Effector memory CD4-positive, alpha-beta T cell (primary cell): ENCODE data around the gene GNA15.
"Not testable (repeated sequence)": the region's sequence is repeated elsewhere in the genome, so short reads cannot be mapped to it uniquely, and the experiment has no call there.

Source experiments
- DNase-seq, 3 donors: peaks; one replicate each; pipeline ENCODE4 v3.0.0-alpha.2; 2020
- H3K27ac ChIP-seq: 2 replicates; pipeline ENCODE4 v1.7.0; 2013; ENCODE audit warnings: mild to moderate bottlenecking, low read length, moderate library complexity; ENCODE audit not compliant: insufficient read depth, poor library complexity, severe bottlenecking
- H3K27me3 ChIP-seq: replicated peaks from 2 replicates; pipeline ENCODE4 v1.7.0; 2013; ENCODE audit warnings: mild to moderate bottlenecking, low read length; ENCODE audit not compliant: insufficient read depth, control insufficient read depth, poor library complexity, severe bottlenecking
- H3K36me3 ChIP-seq: 2 replicates; pipeline ENCODE4 v1.7.0; 2013; ENCODE audit warnings: mild to moderate bottlenecking, low read length, moderate library complexity; ENCODE audit not compliant: control insufficient read depth, insufficient read depth
- H3K4me1 ChIP-seq: 2 replicates; pipeline ENCODE4 v1.7.0; 2013; ENCODE audit warnings: low read length, mild to moderate bottlenecking; ENCODE audit not compliant: control insufficient read depth, insufficient read depth, poor library complexity, severe bottlenecking
- H3K4me3 ChIP-seq: 2 replicates; pipeline ENCODE4 v1.7.0; 2013; ENCODE audit warnings: low read length, low read depth, mild to moderate bottlenecking; ENCODE audit not compliant: insufficient read depth, poor library complexity, severe bottlenecking
- H3K9me3 ChIP-seq: 2 replicates; pipeline ENCODE4 v1.7.0; 2013; ENCODE audit warnings: mild to moderate bottlenecking, low read length, moderate library complexity; ENCODE audit not compliant: control insufficient read depth

Gene GNA15

DNA sequence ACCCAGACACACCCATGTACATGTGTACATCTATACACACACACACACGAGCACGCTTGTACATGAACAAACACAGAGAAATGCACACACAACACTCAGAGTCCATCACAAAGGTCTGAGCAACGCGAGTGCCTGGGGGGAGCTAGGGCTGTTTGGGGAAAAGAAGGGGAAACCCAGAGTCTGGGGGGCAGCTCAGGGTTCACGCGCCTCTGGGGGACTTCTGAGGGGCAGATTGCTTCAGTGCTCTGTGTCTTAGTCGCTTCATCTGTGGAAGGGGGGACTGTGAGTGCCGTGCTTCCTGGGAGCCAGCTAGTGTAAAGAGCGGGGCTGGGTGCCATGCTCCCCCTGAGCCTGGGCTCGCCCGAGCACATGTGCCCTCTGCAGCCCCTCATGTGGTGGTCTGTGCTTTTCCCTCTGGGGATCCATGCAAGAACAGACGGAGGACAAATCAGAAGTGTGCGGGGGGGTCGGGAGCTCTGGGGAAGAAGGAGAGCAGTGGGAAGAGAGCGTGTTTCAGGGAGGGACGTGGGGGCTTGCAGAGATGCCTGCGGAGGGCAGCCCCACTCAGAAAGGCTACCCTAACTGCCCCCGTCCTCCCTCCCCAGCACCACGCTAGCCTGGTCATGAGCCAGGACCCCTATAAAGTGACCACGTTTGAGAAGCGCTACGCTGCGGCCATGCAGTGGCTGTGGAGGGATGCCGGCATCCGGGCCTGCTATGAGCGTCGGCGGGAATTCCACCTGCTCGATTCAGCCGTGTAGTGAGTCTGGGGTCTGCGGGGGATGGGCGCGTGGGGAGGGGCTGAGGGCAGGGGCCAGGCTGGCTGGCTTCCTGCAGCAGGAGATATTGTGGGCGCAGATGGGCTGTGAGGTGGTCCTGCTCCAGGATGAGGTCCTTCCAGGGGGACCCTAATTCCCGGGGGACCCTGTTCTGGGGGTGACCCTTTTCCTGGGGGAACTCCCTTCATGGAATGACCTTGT, 14.0 kb downstream of the GNA15 start:
- Histone ChIP-seq H3K4me1 (peaks cover 25% of the 10 kb centered on the region), H3K27me3 (no peaks in the 10 kb centered on the region), H3K4me3 (no peak overlapping the region), H3K27ac (no peak overlapping the region), H3K36me3 (no peaks in the 10 kb centered on the region), H3K9me3 (no peaks in the 10 kb centered on the region)
- no peak for DNase-seq

- peaks cover 36% of the 10 kb centered on the region for H3K4me1 ChIP-seq
- no peaks in the 10 kb centered on the region for H3K36me3 ChIP-seq
- no peaks in the 10 kb centered on the region for H3K27me3 ChIP-seq
- no peak for DNase-seq
- no peak overlapping the region for H3K4me3 ChIP-seq
- H3K27ac ChIP-seq, result no peak overlapping the region
- H3K9me3 ChIP-seq, result no peaks in the 10 kb centered on the region
Observed at GRCh38 chr19:3150739-3151329, 15.0 kb downstream of the GNA15 start.

DNA sequence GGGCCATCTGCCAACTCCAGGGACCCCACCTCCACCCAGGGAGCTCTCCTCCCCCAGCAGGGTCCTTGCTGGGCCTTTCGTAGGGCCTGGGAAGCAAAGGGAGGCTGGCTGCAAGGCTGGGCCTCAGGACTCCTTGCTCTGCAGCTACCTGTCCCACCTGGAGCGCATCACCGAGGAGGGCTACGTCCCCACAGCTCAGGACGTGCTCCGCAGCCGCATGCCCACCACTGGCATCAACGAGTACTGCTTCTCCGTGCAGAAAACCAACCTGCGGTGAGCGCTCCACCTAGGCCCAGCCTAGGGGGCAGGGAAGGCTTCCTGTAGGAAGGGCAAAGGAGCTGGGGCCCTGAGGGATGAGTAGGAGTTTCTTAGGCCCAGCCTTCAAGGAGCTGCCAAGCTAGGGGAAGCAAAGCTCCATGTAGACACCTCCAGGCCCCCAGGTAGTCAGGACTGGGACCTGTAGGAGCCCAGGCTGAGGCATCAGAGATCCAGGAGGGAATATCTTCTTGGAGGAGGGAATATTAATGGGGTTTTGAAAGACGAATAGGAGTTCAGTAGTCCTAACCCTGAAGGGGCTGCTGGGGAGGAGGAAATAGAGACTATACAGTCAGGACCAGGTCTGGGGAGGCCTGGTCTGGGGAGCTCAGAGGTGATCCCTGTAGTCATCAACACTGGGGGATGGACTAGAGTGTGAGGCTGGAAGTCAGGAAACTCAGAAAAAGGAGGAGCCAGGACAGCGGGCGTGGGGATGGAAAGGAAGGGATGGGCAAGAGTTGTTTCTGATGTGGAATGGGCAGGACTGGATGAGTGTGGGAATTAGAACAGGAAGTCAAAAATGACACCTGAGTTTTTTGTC, 16.0 kb downstream of the GNA15 start:
- no peak overlapping the region for H3K4me3 ChIP-seq
- DNase-seq, result no peak
- no peak overlapping the region for H3K27ac ChIP-seq
- no peaks in the 10 kb centered on the region for H3K27me3 ChIP-seq
- H3K36me3 ChIP-seq, result no peaks in the 10 kb centered on the region
- H3K4me1 ChIP-seq, result peaks cover 32% of the 10 kb centered on the region
- H3K9me3 ChIP-seq, result no peaks in the 10 kb centered on the region

- H3K9me3 ChIP-seq, result no peaks in the 10 kb centered on the region
- no peak overlapping the region for H3K4me3 ChIP-seq
- no peak overlapping the region for H3K27ac ChIP-seq
- no peak for DNase-seq
- H3K4me1 ChIP-seq, result peaks cover 32% of the 10 kb centered on the region
- H3K36me3 ChIP-seq, result no peaks in the 10 kb centered on the region
- no peaks in the 10 kb centered on the region for H3K27me3 ChIP-seq
Observed at GRCh38 chr19:3152419-3152780, 16.6 kb downstream of the GNA15 start.

DNA sequence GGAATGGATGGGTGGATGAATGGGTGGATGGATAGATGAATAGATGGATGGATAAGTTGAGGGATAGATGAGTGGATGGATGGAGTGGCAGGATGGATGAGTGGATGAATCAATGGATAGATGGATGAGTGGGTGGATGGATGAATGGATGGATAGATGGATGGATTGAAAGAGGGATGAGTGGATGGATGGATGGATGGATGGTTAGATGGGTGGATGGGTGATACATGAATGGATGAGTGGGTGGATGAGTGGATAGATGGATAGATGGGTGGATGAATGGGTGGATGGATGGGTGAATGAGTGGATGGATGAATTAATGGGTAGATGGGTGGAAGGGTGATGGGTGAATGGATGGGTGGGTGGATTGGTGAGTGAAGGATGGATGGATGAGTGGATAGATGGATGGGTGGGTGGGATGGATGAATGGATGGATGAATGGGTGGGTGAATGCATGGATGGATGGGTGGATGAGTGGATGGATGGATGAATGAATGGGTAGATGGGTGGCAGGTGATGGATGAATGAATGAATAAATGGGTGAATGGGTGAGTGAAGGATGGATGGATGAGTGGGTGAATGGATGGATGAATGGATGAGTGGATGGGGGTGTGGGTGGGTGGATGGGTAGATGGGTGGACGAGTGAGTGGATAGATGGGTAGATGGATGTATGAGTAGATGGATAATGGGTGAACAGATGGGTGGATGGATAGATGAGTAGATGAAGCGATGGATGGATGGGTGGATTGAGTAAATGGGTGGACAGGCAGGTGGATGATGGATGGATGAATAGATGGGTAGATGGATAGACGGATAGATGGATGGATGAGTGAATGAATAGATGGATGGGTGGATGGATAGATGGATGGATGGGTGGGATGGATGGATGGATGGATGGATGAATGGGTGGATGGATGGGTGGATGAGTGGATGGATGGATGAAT, 17.7 kb downstream of the GNA15 start:
- Histone ChIP-seq H3K27me3 (no peaks in the 10 kb centered on the region), H3K4me3 (no peak overlapping the region), H3K27ac (no peak overlapping the region), H3K4me1 (peaks cover 32% of the 10 kb centered on the region), H3K36me3 (no peaks in the 10 kb centered on the region), H3K9me3 (no peaks in the 10 kb centered on the region)
- no peak for DNase-seq

- DNase-seq, H3K36me3 ChIP-seq, H3K9me3 ChIP-seq, H3K27me3 ChIP-seq: not testable (repeated sequence)
- Histone ChIP-seq H3K27ac (peak overlapping the region; percentile 81), H3K4me3 (peak overlapping the region; percentile 38), H3K4me1 (peaks cover 32% of the 10 kb centered on the region)
Observed at GRCh38 chr19:3154447-3154846, 18.6 kb downstream of the GNA15 start.

DNA sequence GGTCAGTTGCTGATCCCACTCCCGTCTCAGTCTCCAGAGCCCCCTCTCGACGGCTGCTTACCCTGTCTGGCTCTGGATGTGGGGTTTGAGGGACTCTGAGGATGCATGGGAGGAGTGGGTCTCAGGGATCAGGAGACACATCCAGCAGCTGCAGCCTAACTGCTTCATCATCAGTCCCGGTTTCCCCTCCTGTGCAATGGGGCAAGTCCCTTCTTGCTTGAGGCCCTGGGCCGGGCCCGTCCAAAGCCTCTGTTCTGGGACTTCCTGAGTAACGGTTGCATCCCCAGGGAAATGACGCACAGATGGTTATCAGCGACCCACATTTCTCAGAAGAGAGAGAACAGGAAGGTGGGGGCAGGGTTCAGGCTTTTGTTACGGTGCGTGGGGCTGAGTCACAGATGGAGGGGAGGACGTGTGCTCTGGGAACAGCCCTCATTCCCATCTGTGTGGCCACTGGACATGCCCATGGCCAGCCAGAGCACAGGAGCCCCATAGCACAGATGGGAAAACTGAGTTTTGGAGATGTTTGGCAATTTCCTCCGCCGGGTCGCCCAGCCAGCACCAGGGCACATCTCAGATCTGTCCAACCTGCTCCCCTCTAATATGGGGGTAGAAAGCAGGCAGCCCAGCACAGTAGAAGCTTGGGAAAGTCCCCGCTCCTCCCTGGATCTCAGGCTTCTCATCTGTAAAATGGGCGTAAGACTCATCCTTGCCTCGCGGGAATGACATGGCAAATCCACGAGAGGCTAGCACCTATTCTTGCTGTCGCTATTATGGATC, 19.3 kb downstream of the GNA15 start:
- H3K4me1 ChIP-seq, result peaks cover 32% of the 10 kb centered on the region
- no peaks in the 10 kb centered on the region for H3K36me3 ChIP-seq
- DNase-seq, result peak; percentile 81 to 89 (median 86)
- no peaks in the 10 kb centered on the region for H3K27me3 ChIP-seq
- H3K27ac ChIP-seq, result peak overlapping the region; percentile 81
- no peaks in the 10 kb centered on the region for H3K9me3 ChIP-seq
- H3K4me3 ChIP-seq, result peak overlapping the region; percentile 38

DNA sequence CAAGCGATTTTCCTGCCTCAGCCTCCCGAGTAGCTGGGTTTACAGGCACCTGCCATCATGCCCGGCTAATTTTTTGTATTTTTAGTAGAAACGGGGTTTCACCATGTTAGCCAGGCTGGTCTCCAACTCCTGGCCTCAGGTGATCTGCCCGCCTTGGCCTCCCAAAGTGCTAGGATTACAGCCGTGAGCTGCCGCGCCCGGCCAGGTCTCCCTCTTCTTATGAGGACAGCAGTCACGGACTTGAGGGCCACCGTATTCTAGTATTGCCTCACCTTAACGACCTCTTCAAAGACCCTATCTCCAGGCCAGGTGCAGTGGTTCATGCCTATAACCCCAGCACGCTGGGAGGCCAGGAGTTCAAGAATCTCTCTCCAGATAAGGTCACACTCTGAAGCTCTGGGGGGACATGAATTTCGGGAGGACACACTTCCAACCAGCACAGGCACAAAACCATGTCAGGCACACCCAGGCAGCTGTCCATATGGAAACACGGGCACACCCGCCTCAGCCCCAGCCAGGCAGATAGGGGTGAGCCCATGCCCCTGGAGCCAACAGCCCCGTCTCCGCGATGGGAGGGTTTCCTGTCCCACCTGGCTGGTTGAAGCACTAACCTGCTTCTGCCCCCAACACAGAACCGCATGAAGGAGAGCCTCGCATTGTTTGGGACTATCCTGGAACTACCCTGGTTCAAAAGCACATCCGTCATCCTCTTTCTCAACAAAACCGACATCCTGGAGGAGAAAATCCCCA, 21.4 kb downstream of the GNA15 start:
- no peak overlapping the region for H3K27ac ChIP-seq
- no peaks in the 10 kb centered on the region for H3K36me3 ChIP-seq
- H3K9me3 ChIP-seq, result no peaks in the 10 kb centered on the region
- H3K4me1 ChIP-seq, result peaks cover 26% of the 10 kb centered on the region
- H3K27me3 ChIP-seq, result no peaks in the 10 kb centered on the region
- H3K4me3 ChIP-seq, result no peak overlapping the region
- DNase-seq, result no peak
